Dermis microvascular lymphatic vessel endothelial cell (primary cell): ENCODE data around the gene RADIL. TPM values are rescaled to one million over a fixed set of nuclear protein-coding genes. Genes with fewer than 3 reads are reported as not detected.
"Not testable (repeated sequence)": the region's sequence is repeated elsewhere in the genome, so short reads cannot be mapped to it uniquely, and the experiment has no call there.

Source experiments
- DNase-seq, 2 donors: peaks; one replicate each; pipeline versions ENCODE4 v3.0.0 to v3.0.0-alpha.2; 2010; ENCODE audit warnings: low read depth in 2 of 2
- total RNA-seq: library from RNA; depleted of rRNA; stranded (reverse); fragments of >200 nt; gene quantifications from 2 replicates; pipeline ENCODE4 v1.2.1, GENCODE V29; 2014

Gene RADIL
- total RNA-seq, 1 donor from 2014 or later: 1.7 TPM

- DNase-seq: not testable (repeated sequence)
Measured at GRCh38 chr7:4794171-4794570, 89.3 kb downstream of the RADIL start.

DNA sequence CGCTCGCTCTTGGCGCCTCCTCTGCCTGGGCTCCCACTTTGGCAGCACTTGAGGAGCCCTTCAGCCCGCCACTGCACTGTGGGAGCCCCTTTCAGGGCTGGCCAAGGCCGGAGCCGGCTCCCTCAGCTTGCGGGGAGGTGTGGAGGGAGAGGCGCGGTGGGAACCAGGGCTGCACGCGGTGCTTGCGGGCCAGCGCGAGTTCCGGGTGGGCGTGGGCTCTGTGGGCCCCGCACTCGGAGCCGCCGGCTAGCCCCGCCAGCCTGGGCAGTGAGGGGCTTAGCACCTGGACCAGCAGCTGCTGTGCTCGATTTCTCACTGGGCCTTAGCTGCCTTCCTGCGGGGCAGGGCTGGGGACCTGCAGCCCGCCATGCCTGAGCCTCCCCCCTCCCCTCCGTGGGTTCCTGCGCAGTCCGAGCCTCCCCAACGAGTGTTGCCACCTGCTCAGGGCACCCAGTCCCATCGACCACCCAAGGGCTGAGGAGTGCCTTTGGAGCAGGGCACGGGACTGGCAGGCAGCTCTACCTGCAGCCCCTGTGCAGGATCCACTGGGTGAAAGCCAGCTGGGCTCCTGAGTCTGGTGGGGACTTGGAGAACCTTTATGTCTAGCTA lies 90.0 kb downstream of the RADIL start:
- not testable (repeated sequence) for DNase-seq

GRCh38 chr7:4792537-4793126 lies 90.9 kb downstream of the RADIL start:
- peak; percentile 60 to 68 for DNase-seq

GRCh38 chr7:4791738-4792536 lies 91.6 kb downstream of the RADIL start:
- DNase-seq: peak; percentile 24 to 67

- no peak for DNase-seq
Measured at GRCh38 chr7:4791101-4791737, 92.3 kb downstream of the RADIL start.

DNA sequence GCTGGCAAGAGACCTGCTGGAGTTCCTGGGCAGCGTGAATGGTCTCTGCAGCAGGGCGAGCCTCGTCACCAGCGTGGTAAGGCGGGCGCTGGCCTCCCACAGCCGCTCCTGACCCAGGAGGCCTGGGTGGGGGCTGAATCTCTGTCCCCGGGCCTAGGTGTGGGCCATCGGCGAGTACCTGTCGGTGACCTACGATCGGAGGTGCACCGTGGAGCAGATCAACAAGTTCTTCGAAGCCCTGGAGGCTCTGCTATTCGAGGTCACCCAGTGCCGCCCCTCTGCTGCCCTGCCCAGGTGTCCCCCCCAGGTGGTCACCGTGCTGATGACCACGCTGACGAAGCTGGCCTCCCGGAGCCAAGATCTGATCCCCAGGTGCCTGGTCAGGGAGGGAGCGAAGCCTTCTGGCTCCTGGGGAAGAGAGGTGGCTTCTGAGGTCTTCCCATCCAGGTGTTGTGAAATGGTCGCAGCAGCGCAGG lies 93.0 kb downstream of the RADIL start:
- no peak for DNase-seq

- DNase-seq: no peak
Measured at GRCh38 chr7:4790078-4790465, 93.4 kb downstream of the RADIL start.

DNA sequence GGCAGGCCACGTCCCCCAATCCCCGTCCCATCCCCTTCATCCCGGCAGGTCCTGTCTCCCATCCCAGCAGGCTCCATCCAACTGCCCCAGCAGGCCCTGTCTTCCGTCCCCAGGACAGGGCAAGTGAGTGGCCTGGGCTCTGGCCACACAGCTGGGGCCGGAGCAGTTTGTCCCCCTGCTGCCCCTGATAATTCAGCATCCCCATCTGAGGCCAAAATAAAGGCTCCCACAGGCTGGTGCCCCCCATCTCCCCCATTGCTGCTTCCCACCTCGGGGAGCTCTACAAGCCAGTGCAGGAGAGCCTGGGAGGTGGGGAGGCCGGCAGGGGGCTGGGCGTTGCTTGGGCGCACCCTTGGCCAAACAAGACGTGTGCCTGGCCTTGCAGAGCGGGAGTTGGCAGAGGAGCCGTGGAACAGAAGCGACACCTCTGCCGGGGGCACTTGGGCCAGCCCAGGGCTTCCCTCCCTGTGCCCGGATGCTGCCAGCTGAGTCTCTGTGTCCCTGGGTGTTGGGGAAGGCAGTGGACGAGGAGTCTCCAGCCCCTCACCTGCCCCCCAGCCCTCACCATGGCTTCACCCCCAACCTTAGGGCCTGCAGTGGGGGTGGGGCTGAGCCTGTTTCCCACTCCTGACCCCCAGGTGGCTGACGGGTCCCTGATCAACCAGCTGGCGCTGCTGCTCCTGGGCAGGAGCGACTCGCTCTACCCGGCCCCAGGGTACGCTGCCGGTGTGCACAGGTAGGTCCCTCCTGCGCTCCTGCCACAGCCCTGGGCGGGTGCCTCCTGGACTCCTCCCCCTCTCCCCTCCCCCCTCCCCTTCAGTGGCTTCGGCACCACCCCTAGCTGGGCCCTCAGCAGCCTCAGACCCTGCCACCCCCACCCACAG lies 94.1 kb downstream of the RADIL start:
- DNase-seq: no peak

- no peak for DNase-seq
Measured at GRCh38 chr7:4788627-4789189, 94.8 kb downstream of the RADIL start.

- DNase-seq: no peak
Measured at GRCh38 chr7:4787947-4788626, 95.4 kb downstream of the RADIL start.

- DNase-seq: no peak
Measured at GRCh38 chr7:4787541-4787940, 96.0 kb downstream of the RADIL start.

- no peak for DNase-seq
Measured at GRCh38 chr7:4786015-4786414, 97.5 kb downstream of the RADIL start.

DNA sequence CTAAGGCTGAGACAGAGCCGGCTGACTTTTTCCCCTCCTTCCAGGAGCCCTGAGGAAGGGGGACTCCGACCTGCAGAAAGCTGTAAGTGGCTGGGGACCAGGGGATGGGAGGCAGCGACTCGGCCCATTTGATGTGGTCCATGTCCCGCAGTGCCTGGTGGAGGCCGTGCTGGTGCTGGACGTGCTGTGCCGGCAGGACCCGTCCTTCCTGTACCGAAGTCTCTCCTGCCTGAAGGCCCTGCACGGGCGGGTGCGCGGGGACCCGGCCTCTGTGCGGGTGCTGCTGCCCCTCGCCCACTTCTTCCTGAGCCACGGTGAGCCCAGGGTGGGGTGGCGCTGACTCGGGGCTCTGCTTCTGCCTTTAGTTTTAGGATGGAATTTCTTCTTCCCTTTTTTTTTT lies 98.1 kb downstream of the RADIL start:
- DNase-seq: no peak

GRCh38 chr7:4784799-4785198 lies 98.7 kb downstream of the RADIL start:
- no peak for DNase-seq

DNA sequence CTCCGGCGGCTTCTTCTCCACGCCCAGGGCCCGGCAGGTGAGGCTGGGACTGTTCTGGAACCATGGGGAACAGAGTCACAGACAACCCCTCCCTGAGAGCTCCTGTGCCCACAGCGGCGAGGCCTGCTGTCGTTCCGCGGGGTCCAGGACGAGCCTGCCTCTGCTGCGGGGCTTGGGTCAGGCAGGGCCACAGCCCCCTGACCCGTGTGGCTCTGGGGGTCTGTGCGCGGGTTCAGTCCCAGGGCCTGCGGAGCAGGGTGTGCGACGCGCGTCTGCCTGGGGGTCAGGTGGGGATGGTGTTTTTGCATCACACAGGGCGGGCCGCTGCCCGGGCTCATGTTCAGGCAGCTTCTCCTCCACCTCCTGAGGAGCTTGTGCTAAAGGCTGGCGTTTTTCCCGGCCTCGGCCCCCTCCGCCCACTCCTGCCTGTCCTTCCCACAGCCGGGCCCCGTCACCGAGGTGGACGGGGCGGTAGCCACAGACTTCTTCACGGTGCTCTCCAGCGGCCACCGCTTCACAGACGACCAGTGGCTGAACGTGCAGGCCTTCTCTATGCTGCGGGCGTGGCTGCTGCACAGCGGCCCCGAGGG lies 99.7 kb downstream of the RADIL start:
- DNase-seq: no peak

DNA sequence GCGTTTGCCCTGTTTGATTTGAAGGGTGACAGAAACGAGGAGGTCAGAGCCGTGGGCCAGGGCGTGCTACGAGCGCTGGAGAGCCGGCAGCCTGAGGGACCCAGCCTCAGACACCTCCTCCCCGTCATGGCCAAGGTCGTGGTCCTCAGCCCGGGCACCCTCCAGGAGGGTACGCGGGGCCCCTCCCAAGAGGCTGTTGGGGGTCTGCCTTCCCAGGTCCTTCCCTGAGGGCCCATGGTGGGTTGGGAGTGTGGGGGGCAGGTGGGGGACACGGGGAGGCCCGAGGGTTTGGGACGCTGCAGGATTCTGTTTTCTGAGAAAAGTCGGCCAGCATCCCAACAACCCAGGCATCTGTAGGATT lies 100.2 kb downstream of the RADIL start:
- DNase-seq: no peak

DNA sequence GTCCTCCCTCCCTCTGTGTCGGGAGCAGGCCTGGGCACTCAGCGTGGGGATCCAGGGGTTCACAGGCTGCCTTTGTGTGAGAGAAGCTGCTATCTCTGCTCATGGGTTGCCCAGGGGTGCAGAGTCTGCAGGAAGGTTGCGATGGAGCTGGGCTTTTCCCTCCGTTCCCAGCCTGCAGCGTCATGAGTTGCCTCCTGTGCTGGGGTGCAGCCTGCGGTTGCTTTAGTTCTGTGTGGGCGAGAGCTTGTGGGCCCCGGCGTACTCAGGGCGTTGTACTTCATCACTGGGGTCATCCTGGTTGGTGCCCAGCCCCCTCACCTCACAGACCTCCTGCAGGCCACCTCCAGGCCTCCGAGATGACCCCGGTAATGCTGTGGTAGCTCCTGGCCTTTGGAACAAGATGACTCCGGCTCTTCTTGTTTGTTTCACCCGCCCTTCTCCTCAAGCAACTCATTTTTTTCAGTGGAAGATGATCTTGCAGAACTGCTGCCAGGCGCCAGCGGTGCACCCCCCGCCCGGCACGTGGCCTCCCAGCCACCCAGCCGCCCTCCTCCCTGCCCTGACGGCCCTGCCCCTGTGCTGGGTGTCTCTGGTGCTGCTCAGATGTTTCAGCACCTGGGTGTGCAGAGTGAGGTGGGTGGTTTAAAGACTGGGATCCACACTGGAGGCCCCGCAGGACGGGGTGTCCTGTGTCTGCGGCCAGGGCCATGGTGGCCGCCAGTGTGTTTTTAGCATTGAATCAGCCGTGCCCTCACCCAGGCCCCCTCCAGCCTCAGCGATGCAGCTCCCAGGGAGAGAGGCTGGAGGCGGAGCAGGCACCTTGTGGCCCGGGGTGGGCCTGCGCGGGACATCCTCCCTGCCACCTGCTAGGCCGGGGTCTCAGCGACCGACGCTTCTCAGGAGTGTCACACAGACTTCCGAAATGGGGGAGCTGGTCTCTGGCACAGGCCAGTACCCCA lies 100.9 kb downstream of the RADIL start:
- DNase-seq: no peak

DNA sequence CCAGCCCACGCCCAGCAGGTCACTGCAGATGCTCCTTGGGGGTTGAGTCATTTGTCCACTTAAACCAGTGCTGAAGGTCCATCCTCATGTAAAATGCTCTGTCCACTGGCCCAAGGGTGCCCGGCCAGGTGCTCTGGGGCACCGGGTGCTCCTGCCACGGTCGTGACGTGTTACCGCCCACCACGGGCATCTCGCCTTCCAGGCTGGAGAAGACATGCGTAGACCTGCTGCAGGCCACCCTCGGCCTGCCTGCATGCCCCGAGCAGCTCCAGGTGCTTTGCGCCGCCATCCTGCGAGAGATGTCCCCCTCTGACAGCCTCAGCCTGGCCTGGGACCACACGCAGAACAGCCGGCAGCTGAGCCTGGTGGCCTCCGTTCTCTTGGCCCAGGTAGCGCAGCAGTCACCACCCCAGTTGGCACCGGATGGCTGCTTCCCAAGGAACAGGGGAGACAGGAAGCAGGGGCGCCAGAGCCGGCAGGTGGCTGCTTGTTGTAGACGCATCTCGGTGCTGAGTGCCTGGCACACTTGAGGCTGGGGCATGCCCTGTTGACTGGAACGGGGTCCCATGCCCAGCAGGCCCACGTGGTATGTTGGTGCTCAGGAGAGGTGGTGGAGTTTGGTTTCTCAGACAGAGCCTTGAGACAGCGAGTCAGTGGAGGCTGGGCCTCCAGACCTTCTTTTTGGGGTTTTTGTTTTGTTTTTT lies 102.0 kb downstream of the RADIL start:
- DNase-seq: no peak
